DND-41 (cell line): ENCODE data around the gene CACNA2D3.

ENCODE experiments used
- EZH2 ChIP-seq: IDR thresholded peaks from 3 replicates; pipeline ENCODE4 v1.6.1; 2012; ENCODE audit warnings: borderline replicate concordance, low read depth, mild to moderate bottlenecking, moderate library complexity, low read length, inconsistent platforms; ENCODE audit not compliant: severe bottlenecking
- TF ChIP-seq, protein P1 (sequence below): IDR thresholded peaks from 2 replicates; pipeline ENCODE4 v1.5.1; 2012; ENCODE audit warnings: borderline replicate concordance, low read length, moderate library complexity, mild to moderate bottlenecking; ENCODE audit not compliant: poor library complexity, severe bottlenecking; ENCODE audit errors: extremely low read depth

DNA sequence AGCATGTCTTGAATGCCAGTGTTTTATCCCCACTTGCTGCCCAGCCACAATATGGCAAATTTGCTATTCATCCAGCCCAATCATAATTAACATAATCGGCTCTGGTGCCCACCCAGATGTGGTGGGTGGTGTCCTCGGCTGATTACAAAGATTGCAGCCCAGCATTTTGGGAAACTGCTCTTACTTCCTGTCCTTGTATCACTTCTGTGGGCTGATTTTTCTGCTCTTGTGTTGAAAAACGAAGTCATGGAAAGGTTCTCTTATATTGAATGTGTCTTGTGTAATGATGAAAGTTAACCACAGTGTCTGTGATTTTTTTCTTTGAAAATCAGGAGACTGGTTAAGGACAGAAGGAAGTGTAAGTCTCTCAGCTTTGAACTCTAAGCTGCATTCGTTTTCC is 141.7 kb downstream of the CACNA2D3 start:
- TF ChIP-seq, protein P1, sequence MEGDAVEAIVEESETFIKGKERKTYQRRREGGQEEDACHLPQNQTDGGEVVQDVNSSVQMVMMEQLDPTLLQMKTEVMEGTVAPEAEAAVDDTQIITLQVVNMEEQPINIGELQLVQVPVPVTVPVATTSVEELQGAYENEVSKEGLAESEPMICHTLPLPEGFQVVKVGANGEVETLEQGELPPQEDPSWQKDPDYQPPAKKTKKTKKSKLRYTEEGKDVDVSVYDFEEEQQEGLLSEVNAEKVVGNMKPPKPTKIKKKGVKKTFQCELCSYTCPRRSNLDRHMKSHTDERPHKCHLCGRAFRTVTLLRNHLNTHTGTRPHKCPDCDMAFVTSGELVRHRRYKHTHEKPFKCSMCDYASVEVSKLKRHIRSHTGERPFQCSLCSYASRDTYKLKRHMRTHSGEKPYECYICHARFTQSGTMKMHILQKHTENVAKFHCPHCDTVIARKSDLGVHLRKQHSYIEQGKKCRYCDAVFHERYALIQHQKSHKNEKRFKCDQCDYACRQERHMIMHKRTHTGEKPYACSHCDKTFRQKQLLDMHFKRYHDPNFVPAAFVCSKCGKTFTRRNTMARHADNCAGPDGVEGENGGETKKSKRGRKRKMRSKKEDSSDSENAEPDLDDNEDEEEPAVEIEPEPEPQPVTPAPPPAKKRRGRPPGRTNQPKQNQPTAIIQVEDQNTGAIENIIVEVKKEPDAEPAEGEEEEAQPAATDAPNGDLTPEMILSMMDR = no peak
- TF ChIP-seq EZH2 = no peak
